GM12891 (cell line): ENCODE measurements around the gene NPIPB2.

Experiments used
- PAX5 ChIP-seq: IDR thresholded peaks from 2 replicates; pipeline ENCODE4 v1.6.1; 2011; ENCODE audit warnings: low read length, moderate library complexity, mild to moderate bottlenecking; ENCODE audit not compliant: insufficient read depth, severe bottlenecking
- POLR2A ChIP-seq: IDR thresholded peaks from 2 replicates; pipeline ENCODE4 v1.6.1; 2011; ENCODE audit warnings: low read depth, low read length, control low read depth
- POLR2AphosphoS5 ChIP-seq: IDR thresholded peaks from 2 replicates; pipeline ENCODE4 v1.6.1; 2011; ENCODE audit warnings: low read depth, low read length, control low read depth
- SPI1 ChIP-seq: IDR thresholded peaks from 2 replicates; pipeline ENCODE4 v1.6.1; 2011; ENCODE audit warnings: low read depth, low read length, control low read depth
- TAF1 ChIP-seq: IDR thresholded peaks from 2 replicates; pipeline ENCODE4 v1.6.1; 2011; ENCODE audit warnings: low read depth, low read length, control low read depth

DNA sequence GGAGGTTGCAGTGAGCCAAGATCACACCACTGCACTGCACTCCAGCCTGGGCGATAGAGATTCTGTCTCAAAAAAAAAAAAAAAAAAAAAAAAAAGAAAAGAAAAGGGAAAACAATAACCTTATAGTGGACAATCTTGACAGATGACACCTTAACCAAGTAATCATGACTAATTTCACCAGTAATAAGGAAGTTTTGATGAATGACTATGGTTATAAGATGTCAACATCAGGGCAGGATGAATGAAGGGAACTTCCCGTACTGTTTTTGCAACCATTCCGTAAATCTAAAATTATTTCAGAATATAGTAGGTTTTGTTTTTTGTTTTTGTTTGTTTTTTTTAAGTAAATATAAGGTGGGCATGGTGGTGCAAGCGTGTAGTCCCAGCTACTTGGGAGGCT is 49.1 kb downstream of the NPIPB2 start:
- TF ChIP-seq TAF1 (no peak), POLR2A (no peak), POLR2AphosphoS5 (no peak), SPI1 (no peak), PAX5 (no peak)
